Stimulated activated CD8-positive, alpha-beta memory T cell treated with anti-CD3 and anti-CD28 coated beads, Interleukin-15, amount 100 ng/mL, for 24 hours (primary cell): ENCODE results near the gene SNAP25.

Source experiments
- DNase-seq: peaks from one replicate; pipeline ENCODE4 v3.0.0-alpha.2; 2020; ENCODE audit warnings: low read depth

Gene SNAP25

DNA sequence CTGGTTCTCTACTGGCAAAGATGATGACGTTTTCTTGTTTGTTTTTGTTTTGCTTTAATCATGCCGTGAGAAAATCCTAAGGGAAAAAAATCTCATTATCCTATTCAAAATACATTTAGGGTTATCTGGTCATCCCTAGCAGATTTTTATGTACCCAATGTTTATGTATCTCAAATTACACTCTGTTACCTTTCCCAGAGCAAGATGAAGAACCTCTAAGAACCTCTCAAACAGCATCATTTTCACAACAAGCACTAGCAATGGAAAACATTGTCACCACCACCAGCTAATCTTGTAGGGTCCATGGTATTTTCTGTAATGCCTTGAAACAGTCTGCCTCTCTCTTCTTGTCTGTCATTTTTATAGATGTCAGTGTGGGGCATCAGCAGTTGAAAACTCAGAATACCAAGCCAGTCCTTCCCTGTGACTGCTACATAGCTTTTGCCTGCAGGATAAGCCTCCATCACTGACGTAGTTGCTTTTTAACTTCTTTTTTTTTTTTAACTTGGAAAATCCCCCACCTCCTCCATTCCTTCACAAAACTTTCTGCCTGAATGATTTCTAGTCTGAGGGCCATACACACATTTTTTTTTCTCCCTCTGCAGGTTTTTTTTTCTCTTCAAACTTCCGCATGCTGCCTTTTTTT lies 2.4 kb upstream of the SNAP25 start:
- DNase-seq, result no peak

DNA sequence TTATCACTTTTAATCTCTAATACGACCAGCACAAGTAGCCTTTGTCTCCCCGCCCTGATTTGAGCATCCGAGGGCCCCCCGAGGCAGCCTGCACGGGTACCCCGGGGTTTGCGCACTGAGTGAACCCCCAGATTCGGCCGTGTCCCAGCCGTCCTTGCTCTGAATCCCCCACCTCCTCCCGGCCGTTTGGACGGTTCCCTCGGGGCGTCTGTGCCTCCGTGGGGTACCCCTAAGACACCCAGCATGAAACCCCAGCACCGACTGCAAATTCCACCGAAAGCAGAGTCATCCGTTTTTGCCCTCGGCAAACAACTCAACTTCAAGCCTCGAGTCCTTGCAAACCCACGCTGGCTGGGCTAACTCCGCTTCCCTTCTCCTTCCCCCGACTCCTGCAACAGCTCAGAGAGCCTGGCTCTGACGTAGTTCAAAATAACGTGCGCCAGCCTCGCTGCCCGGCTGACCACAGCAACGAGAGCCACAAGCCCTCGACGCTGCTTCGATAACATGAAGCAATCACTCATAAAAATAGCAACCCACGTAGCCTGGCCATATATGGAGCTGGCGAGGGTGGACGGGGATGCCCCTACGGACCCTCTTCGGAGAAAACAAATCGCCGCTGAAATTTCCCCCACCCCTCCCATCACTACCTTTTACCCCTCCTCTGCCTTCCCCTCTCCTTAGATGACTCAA lies 764 bp upstream of the SNAP25 start:
- no peak for DNase-seq

DNA sequence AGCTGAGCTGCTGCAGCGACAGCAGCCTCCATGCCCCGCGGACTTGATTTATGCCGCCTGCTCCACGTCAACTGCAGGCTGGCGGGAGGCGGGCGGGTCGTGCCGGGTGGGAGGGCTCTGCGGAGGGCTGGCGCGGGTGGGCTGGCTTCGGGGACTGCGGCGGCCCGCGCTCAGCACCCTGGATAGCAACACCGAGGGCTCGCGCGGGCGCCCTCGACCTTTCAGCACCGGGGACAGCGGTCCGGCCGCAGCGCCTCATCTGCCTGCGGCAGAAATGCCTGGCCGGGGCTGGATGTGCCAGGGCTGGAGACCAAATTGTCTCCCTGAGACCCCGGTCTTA lies 792 bp downstream of the SNAP25 start:
- peak; percentile 41 for DNase-seq

DNA sequence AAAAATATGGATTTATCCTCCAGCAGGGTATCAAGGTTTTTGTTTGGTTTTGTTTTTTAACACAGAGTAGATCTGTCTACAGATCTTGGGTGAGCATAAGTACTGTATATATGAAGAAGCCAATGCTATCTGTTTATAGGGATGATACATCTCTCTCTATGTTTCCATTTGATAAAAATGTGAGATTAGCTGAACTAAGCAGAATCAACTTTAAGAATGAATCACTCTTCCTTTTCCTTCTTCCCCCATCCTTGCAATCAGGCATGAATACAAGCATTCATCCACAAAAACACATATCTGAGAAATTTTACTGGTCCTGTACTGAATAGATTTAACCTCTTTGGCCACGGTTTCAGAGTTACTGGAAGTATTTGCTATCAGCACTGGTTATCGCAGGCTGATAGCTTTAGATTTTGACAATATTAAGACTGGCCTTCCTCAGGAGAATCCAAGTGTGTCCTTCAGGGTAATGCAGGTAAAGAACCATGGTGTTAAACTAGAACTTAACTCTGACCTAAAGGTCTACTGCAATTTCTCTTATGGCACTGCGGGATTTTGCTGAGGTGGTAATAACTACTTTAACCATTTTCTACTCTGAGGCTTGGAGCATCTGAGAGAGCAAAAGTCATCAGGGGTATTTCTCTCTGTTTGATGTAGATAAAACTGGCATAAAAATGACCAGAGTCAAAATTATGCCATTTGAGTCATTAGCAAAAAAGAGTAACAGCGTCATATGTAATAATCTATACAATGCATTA lies 1.5 kb downstream of the SNAP25 start:
- DNase-seq, result no peak

DNA sequence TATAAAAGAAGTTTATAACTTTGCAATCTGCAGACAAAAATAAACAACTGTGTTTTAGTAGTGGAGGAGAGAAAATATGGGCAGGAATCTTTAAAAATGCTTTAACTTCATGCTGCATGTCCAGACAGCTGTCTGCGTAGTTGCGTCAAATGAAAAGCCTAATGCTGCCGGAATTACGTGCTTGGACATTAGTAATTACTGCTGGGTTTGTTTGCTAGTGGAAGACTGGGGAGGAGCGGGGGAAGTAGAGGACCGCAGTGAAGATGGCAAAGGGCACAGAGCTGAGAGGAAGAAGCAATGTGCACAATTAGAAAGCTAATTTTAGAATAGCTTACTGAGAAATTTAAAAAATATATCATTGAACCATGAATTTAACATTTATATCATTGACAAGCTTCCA lies 2.4 kb downstream of the SNAP25 start:
- DNase-seq, result no peak

DNA sequence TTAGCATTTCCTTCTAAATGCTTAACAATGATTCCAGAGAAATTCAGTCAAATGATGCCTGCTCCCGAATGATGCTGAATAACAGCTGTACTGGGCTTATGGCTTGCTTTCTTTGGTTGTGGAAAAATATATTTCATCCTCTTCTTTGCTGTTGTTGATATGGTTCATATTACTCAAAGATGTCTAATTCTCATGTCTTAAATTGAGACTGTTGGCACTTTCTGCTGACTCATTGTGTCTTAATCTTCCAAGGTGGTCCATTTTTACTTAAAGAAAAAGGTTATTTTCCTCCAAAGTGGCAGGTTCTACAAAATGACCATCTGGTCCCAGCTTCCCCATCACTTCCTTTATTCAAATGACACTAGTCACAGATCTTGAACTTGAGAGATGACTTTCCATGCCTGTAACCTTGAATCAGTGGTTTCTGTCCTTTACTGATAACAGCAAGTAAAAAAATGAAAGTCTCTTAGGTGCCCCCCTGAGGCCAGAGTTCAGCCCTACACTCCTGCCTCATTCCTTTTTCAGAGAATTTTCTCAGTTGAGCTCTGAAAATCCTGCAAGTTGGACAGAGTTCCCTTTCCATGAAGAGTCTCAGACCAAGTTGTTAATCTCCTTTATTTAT lies 6.9 kb downstream of the SNAP25 start:
- DNase-seq, result no peak

DNA sequence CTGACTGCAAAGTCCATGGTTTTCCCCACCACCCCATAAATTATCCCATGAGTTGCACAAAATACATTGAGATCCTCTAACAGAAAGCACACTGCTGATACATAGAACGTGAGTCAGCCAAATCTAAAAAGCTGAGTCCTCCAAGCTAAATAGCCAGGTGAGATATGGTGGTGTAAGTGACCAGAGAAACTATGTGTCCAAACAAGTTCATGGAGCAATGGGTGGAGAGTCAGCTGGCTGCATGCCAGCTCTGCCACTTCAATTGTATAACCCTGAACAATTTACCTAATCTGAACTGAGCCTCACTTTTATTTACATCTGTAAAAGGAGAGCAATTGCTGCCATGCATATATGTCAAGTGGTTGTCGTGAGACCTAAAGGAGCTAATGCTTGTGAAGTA lies 9.7 kb downstream of the SNAP25 start:
- DNase-seq, result no peak

DNA sequence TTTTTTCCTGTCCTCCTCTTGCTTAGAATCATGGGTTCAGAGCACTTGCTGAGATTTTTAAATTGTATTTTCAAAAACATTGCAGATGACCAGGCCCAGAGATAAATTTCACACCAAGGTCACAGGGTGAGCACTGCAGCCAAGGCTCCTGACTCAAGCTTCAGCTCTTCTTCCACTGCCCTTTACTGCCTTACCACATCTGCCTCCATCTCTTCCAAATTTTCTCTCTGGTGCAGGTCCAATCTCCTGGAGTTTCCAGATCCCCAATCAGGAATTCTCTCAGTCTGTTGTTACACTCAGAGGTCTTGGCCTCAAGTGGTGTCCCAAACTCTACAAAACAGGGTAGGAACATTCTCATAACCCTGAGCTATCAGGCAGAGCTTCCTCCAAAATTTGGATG lies 12.7 kb downstream of the SNAP25 start:
- DNase-seq, result no peak

DNA sequence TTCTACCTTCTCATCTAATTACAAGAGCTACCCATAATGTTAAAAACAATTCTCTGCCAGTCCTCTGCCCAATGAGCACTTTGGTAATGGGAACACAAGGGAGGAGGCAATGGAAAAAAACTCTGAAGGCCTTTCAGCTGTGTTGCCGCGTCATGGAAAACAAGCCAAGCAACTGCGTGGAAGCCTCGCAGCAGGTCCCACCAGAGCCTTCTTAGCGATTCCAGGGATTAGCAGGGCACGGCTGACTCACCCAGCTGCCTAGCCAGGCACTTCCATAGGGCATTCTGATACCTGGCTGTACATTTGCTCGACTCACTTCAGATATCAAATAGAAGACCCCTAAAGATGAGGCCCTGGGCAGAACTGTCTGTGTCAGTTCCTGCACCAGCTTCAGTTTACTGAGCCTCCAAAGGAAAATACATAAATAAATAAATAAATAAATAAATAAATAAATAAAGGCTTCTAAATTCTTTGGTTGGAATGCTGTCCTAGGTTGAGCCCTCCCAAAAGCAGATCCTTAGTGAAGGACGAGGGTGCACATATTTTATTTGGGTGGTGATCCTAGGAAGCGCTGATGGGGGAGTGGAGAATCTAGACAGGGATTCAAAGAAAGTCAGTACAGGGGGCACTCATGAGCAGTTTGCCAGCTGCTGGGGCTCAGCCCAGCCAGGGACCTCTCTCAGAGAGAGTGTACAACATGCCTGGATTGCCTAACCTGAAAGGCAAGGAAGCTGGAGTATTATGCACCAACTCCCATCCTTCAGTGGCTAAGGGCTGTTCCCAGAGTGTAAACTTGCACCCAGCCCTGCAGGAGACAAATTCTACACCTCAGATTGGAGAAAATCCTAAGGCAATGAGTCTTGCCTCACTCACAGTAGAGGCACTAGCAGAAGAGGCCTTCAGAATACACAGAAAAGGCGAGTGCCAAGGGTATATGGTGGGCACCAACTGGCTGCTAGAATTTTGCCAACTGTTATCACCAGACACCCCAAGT lies 18.2 kb downstream of the SNAP25 start:
- no peak for DNase-seq

DNA sequence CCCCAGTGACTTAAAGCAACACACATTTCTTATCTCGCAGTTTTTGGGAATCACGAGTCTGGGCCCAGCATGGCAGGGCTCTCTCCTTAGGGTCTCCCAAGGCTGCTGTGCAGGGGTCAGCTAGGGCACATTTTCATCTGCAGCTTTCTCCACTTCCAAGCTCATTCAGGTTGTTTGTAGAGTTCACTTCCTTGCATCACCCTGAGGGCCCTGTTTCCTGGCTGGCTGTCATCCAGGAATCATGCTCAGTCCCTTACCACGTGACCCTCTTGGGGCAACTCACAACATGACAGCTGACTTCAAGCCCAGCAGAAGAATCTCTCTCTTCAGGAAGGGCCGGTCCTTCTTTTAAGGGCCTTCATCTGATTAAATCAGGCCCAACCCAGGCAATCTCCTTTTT lies 21.3 kb downstream of the SNAP25 start:
- DNase-seq, result no peak

DNA sequence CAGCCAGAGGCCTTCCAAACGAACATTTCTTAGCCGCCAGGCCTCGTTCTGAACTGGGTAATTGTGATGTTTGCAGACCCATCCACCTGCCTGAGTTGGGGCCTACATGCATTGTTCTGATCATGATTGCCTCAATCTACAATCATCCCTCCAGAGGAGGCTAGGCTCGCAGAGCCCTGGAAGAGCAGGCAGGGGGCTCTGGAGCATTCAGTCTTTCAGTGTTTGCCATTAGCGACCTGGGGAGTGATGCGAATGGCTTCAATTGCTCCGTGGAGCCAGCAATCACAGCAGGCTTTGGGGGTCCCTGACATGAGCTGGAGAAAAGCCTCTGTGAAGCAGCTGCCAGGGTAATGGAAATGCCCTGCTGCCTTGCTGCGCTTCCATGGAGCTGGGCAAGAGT lies 22.0 kb downstream of the SNAP25 start:
- DNase-seq, result no peak

DNA sequence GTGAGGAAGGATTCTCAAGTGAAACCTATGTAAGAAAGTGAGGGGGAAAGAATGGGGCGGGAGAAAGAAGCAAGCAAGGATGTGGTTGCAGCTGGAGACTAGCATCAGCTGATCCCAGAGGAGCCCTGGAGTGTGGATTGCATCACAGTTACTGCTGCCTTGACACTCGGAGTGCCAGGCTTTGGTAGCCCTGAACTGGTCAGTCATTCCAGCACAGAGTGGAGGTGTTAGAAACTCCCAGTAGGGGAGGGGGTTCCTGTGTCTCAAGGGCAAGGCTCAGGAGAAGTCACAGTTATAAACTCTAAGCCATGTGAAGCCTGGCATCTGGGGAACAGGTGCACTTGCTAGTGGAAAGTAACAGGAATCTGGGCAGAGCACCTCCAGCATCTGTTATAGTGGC lies 23.5 kb downstream of the SNAP25 start:
- DNase-seq, result no peak

DNA sequence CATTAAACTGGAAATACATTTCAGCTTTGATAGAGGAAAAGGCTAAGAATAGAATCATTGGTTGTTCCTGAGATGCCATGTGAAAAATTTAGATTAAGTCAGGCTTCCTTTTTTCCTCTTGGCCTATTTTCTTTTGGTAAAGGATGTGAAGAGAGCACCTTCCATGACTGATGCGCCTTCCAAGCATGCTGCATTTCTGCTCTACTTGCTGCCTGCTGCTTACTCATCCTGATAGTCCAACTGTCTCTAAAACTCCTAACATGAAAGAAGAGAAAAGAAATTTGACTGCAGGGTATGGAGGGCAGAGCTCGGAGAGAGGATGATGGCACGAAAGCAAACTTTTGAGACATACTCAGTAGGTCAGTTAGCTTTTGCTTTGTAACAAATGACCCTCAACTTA lies 28.8 kb downstream of the SNAP25 start:
- no peak for DNase-seq

DNA sequence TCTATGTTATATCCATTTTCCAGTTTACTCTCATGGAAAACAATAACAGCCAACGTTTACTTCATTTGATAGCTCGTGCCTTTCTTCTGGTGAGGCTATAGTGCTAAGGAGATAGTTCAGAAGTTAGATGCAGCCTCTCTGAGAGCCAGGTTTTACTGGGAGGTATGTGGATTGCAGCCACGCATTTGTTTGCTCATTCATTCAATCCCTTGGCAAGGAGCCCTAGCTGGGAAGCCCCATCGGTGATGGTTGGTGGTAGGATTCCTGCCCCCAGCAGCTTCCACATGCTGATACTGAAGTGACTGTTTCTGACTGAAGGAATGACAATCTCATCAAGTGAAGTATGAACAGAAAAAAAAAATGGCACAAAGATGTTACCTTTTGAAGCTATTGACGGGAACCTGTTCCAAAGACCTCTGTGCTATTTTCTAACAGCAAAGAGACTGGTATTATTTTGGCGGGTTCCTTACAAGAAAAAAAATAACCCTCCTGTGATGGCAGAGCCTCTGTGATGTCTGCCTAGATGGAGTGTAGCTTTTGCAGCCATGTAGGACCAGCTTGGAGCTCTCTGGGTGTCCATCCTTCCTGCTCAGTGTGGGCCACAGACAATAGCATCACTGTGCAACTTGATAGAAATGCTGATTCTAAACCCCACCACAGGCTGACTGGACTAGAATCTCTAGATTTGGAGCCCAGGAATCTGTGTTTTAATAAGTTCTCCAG lies 30.6 kb downstream of the SNAP25 start:
- no peak for DNase-seq

DNA sequence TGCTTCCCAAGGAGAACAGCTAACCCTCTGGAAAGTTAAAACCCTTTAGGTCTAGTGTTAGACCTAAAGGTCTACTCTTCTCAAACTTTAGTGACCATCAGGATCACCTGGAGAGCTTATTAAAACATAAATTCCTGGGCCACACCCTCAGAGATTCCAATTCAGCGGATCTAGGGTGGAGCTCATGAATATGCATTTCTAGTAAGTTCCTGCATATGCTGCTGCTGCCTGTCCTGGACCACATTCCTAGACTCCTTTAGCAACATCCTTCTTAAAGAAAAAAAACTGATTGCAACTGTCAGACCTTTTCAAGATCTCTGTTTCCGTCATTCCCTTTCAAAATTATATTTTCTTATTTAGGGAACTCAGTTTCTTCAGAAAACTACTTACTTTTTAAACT lies 31.2 kb downstream of the SNAP25 start:
- DNase-seq, result no peak

DNA sequence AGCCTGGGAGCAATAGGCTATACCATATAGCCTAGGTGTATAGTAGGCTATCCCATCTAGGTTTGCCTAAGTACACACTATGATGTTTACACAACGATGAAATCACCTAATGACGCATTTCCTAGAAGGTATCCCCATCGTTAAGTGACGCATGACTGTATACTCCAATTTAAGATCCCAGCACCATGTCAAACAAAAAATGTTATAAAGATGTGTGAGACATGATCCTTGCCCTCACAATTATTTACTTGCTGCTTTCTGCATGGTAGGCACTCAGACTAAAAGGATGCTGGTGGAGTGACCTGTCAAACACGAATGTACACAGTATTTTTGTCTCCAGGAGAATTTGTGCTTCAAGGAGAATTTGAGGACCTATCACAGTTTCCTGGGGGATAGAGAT lies 32.3 kb downstream of the SNAP25 start:
- DNase-seq, result no peak

DNA sequence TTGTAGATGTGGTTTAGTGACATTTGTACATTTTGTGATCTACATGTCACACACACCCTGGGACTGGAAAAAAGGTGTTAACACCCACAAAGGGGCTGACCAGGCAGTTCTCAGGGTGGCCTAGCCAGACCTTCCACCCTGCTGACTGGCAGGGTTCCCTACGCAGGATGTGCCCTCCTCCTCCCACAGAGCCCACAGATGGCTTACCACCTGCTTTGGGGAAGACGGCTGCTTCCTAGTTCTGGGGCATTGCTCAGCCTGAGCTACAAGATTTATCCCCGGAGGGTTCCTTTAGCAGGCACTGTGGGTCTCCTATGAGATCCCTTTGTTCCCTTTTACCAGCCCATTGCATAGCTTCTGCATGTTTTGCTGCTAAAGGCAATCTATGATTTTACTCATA lies 35.1 kb downstream of the SNAP25 start:
- DNase-seq, result no peak

DNA sequence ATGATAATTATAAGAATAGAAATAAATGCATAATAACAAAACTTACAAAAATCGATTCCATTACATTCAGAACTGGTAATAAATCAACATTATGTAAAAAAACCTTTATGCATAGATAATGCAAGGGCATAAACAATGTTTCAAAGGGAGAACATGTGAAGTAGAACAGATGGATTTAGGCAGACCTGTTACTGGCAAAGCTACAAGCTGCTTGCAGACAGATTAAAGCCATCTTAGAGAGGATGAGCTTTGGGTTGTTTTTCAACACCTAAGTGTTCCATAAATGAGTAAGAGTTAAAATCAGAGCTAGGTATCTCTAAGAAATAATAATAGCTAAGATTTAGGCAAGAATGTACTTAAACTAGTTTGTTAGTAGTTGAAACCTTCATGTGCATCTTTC lies 37.2 kb downstream of the SNAP25 start:
- DNase-seq, result no peak

DNA sequence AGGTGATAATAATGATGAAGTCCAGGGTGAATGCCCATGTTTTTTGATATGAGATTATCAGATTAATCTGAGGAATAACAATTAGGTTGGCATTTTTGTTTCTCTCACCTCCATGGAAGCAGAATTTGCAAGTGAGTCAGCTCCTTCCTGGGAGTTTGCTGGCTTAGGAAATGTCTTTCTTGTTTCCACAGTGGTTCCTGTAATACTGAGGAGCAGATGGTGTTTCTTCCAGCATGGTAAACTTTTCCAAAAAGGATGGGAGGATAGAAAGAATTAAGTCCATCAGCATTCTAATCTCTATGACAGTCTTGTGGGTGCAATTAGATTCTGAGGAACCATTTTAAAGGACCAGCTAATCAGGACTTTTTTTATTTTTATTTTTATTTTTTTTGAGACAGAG lies 40.5 kb downstream of the SNAP25 start:
- no peak for DNase-seq

DNA sequence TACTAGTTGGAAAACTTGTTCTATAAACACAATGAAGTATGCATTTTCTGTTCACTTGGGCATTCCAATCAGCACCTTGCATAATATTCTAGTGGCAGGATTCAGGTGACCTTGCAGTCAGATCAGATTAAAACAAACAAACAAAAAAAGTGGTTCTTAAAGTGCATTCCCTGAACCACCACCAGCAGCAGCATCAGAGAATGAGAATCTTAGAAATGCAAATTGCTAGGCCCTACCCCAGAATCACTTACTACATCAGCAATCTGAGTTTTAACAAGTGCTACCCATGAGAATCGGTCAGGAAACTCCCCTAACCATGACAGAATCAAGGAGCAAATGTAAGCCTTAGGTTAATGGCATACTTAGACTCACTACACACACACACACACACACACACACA lies 41.7 kb downstream of the SNAP25 start:
- DNase-seq, result no peak

DNA sequence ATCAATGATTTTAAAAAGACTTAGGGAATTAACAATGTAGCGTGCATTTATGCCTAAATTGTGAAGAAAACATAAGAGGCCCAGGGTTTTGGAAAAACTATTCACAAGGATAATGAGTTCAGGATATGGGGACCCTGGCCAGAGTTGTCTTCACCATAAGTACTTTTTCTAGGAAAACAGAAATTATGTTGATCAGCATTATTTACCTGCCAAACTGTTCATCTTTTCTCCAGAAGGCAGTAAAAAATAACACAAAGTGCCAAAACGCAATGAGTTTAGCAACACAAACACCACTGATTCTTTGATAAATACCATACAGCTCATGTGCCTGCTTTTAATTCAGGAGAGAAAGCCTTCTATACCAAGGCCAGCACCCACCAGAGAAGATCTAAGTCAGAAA lies 43.1 kb downstream of the SNAP25 start:
- no peak for DNase-seq
